ENCODE data around the gene GBX2. TPM values are rescaled to one million over a fixed set of nuclear protein-coding genes. Genes with fewer than 3 reads are reported as not detected.

The GBX2 gene
- total and polyA plus RNA-seq, 2 donors (not counting 1 experiment from before 2014, with no cell fraction given) = not detected

DNA sequence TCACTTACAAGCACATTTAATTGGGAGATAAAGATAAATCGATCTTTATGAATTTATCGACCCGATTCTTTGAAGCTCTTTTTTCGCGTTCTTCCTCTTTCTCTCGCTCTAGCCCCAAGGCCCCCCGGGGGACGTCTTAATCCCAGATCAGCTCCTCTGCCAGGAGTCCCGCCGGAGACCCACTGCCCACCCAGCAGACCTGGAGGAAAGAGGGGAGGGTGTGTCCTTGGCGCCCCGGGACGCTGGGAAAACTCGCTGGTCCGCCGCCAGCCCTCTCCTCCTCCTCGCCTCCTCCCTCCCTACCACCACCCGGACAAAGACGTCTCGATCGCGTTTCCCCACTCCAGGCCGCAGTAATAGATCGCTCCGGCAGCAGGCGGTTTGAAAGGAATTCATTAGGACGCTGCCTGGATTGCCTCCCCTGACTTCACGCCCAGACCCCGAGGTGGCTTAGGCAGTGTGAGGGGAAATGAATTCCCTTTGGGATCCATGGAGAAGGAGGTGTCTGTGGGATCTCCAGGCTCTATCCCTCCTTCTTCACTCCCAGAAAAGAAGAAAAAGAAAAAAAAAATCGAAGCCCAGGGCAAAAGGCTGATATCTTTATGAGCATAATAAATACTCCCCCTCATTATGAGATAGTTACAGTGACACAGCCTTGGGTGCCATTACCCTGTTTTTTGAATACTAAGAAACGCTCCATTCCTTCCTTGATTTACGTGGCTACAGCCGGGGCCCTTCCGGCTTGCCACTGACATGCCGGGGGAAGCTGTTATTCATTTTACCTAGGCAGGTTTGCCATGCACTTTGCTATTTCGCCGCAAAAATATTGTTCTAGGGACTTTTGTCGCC lies 1.8 kb upstream of the GBX2 start:
- TF ChIP-seq, protein P1, sequence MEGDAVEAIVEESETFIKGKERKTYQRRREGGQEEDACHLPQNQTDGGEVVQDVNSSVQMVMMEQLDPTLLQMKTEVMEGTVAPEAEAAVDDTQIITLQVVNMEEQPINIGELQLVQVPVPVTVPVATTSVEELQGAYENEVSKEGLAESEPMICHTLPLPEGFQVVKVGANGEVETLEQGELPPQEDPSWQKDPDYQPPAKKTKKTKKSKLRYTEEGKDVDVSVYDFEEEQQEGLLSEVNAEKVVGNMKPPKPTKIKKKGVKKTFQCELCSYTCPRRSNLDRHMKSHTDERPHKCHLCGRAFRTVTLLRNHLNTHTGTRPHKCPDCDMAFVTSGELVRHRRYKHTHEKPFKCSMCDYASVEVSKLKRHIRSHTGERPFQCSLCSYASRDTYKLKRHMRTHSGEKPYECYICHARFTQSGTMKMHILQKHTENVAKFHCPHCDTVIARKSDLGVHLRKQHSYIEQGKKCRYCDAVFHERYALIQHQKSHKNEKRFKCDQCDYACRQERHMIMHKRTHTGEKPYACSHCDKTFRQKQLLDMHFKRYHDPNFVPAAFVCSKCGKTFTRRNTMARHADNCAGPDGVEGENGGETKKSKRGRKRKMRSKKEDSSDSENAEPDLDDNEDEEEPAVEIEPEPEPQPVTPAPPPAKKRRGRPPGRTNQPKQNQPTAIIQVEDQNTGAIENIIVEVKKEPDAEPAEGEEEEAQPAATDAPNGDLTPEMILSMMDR (IDR thresholded peaks at IDR 0.05) = no peak
- TF ChIP-seq EZH2 (IDR thresholded peaks at IDR 0.05; ENCODE audit: borderline replicate concordance, insufficient read depth, low read depth, low read length, poor library complexity, severe bottlenecking) = no peak
- intact Hi-C loops (cut with micrococcal nuclease) = no loop called here
- CTCF ChIA-PET = no interaction called here
- Histone ChIP-seq H4K20me1 (ENCODE audit: control insufficient read depth, insufficient read depth, low read length, poor library complexity, severe bottlenecking) (no peaks in the 10 kb centered on the region), H3K4me3 (ENCODE audit: control extremely low read depth in 1 of 5, extremely low read depth in 1 of 5, insufficient read depth in 1 of 5, low read depth in 2 of 5, low read length in 4 of 5) (no peak overlapping the region), H3K36me3 (replicated peaks in 1 of 2; ENCODE audit: control extremely low read depth in 1 of 2, control insufficient read depth in 1 of 2, extremely low read depth in 1 of 2, insufficient read depth in 2 of 2, low read length in 1 of 2) (no peaks in the 10 kb centered on the region), H3K27ac (ENCODE audit: low read length in 2 of 2) (no peak overlapping the region), H3K4me1 (ENCODE audit: control insufficient read depth in 2 of 2, insufficient read depth in 2 of 2, low read length in 2 of 2) (peaks cover 0 to 12% of the 10 kb centered on the region in 2 donors), H3K79me2 (ENCODE audit: control insufficient read depth, insufficient read depth, low read length) (no peaks in the 10 kb centered on the region), H3K4me2 (replicated peaks; ENCODE audit: low read depth, low read length, poor library complexity, severe bottlenecking) (no peak overlapping the region), H3K9me3 (ENCODE audit: control extremely low read depth in 1 of 3, control insufficient read depth in 2 of 3, insufficient read depth in 1 of 3, low read length in 2 of 3) (peaks cover 0 to 30% (median 0%) of the 10 kb centered on the region in 3 donors), H2AFZ (ENCODE audit: insufficient read depth, low read depth, low read length, poor library complexity, severe bottlenecking) (no peak overlapping the region), H3K9ac (ENCODE audit: low read length) (no peak overlapping the region), H3K27me3 (replicated peaks in 1 of 4; ENCODE audit: control extremely low read depth in 1 of 4, control insufficient read depth in 3 of 4, insufficient read depth in 4 of 4, low read length in 3 of 4) (peaks cover 0 to 80% (median 43%) of the 10 kb centered on the region in 4 experiments)
- H3K27ac Mint-ChIP-seq = no peak overlapping the region
- ATAC-seq (ENCODE audit: low read depth) (no peak), DNase-seq (no peak)
- H3K4me3 Mint-ChIP-seq = no peak overlapping the region
- peaks cover 65% of the 10 kb centered on the region for H3K27me3 Mint-ChIP-seq
- no peaks in the 10 kb centered on the region for H3K9me3 Mint-ChIP-seq (ENCODE audit: insufficient read depth)
- 12% methylated on average over 15 of the region's 38 CpGs for WGBS (ENCODE audit: insufficient coverage)
- POLR2A ChIA-PET = no interaction called here
- H3K4me1 Mint-ChIP-seq = peaks cover 8% of the 10 kb centered on the region

DNA sequence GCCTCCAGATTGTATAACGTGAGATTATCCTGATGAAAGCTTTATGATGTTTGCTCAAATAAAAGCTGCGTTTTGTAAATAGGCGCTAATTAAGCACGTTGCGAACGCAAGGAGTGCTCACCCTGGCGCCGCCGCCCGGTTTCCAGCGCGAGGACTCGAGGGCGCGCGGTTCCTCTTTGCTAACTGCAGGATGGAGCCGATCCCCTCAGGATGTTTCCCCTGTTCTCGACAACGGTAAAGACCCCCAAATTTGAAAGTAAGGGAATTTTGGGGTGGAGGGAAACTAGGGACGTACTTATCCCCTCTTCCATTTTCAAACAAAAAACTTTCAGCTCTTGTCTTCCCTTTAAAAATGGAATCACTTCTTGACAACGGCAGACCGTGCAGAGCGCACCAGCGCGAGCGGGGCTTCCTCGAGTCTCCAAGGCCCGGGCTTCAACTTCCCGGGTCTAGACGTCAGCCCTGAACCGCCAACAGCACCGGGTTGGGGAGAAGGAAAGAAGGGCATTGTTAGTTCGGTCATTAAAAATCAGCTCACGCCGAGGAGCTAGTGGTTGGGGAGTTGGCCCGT lies 1.1 kb upstream of the GBX2 start:
- CTCF ChIA-PET = no interaction called here
- Histone ChIP-seq H3K36me3 (replicated peaks in 1 of 2; ENCODE audit: control extremely low read depth in 1 of 2, control insufficient read depth in 1 of 2, extremely low read depth in 1 of 2, insufficient read depth in 2 of 2, low read length in 1 of 2) (no peaks in the 10 kb centered on the region), H3K27me3 (replicated peaks in 1 of 4; ENCODE audit: control extremely low read depth in 1 of 4, control insufficient read depth in 3 of 4, insufficient read depth in 4 of 4, low read length in 3 of 4) (peaks cover 0 to 79% (median 45%) of the 10 kb centered on the region in 4 experiments), H3K27ac (ENCODE audit: low read length in 2 of 2) (no peak overlapping the region), H3K4me2 (replicated peaks; ENCODE audit: low read depth, low read length, poor library complexity, severe bottlenecking) (no peak overlapping the region), H2AFZ (ENCODE audit: insufficient read depth, low read depth, low read length, poor library complexity, severe bottlenecking) (no peak overlapping the region), H3K79me2 (ENCODE audit: control insufficient read depth, insufficient read depth, low read length) (no peaks in the 10 kb centered on the region), H3K4me3 (ENCODE audit: control extremely low read depth in 1 of 5, extremely low read depth in 1 of 5, insufficient read depth in 1 of 5, low read depth in 2 of 5, low read length in 4 of 5) (no peak overlapping the region), H4K20me1 (ENCODE audit: control insufficient read depth, insufficient read depth, low read length, poor library complexity, severe bottlenecking) (no peaks in the 10 kb centered on the region), H3K4me1 (ENCODE audit: control insufficient read depth in 2 of 2, insufficient read depth in 2 of 2, low read length in 2 of 2) (peaks cover 0 to 12% of the 10 kb centered on the region in 2 donors), H3K9me3 (ENCODE audit: control extremely low read depth in 1 of 3, control insufficient read depth in 2 of 3, insufficient read depth in 1 of 3, low read length in 2 of 3) (peaks cover 0 to 34% (median 0%) of the 10 kb centered on the region in 3 donors), H3K9ac (ENCODE audit: low read length) (no peak overlapping the region)
- Mint-ChIP-seq H3K4me1 (peaks cover 10% of the 10 kb centered on the region), H3K27me3 (peaks cover 61% of the 10 kb centered on the region), H3K27ac (no peak overlapping the region), H3K4me3 (no peak overlapping the region), H3K9me3 (ENCODE audit: insufficient read depth) (no peaks in the 10 kb centered on the region)
- ATAC-seq (ENCODE audit: low read depth) = no peak
- POLR2A ChIA-PET = no interaction called here
- intact Hi-C loops (cut with micrococcal nuclease) = no loop called here
- WGBS (ENCODE audit: insufficient coverage) = 20% methylated on average over 25 of the region's 36 CpGs
- TF ChIP-seq, protein P1 (IDR thresholded peaks at IDR 0.05) = no peak
- TF ChIP-seq EZH2 (IDR thresholded peaks at IDR 0.05; ENCODE audit: borderline replicate concordance, insufficient read depth, low read depth, low read length, poor library complexity, severe bottlenecking) = no peak
- DNase-seq = no peak

All from B cell (primary cell).